GM12872 (cell line): ENCODE data around the gene PPARG.

Experiments used
- TF ChIP-seq, protein P1 (sequence below): IDR thresholded peaks from 3 replicates; pipeline ENCODE4 v1.5.1; 2011; ENCODE audit warnings: low read depth, mild to moderate bottlenecking, low read length, moderate library complexity; ENCODE audit not compliant: insufficient read depth

The PPARG gene

DNA sequence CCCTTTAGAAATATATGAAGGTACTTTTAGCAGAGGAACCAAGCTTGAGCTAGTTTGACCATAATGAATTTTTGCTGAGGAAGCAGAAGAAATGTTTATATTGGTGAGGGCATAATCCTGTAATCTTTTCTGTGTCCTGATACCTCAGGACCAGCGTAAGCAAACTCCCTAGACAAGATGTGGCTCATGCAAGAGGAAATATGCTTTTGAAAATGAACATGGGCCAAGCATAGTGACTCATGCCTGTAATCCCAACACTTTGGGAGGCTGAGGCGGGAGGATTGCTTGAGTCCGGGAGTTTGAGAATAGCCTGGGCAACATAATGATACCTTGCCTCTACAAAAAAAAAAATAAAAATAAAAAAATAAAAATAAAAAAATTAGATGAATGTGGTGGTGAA is 78.5 kb downstream of the PPARG start:
- TF ChIP-seq, protein P1, sequence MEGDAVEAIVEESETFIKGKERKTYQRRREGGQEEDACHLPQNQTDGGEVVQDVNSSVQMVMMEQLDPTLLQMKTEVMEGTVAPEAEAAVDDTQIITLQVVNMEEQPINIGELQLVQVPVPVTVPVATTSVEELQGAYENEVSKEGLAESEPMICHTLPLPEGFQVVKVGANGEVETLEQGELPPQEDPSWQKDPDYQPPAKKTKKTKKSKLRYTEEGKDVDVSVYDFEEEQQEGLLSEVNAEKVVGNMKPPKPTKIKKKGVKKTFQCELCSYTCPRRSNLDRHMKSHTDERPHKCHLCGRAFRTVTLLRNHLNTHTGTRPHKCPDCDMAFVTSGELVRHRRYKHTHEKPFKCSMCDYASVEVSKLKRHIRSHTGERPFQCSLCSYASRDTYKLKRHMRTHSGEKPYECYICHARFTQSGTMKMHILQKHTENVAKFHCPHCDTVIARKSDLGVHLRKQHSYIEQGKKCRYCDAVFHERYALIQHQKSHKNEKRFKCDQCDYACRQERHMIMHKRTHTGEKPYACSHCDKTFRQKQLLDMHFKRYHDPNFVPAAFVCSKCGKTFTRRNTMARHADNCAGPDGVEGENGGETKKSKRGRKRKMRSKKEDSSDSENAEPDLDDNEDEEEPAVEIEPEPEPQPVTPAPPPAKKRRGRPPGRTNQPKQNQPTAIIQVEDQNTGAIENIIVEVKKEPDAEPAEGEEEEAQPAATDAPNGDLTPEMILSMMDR = no peak

DNA sequence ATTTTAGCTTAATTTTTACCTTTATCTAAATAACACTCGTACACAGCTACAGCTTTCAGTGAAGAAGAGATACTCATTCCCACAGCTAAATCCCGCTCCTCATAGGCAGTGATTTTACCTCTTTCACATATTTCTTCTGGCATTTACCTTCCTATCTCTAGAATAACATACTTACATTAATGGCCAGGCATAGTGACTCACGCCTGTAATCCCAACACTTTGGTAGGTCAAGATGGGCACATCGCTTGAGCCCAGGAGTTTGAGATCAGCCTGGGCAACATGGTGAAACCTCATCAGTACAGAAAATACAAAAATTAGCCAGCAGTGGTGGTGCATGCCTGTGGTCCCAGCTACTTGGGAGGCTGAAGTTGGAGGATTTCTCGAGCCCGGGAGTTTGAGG is 80.2 kb downstream of the PPARG start:
- TF ChIP-seq, protein P1 = no peak

DNA sequence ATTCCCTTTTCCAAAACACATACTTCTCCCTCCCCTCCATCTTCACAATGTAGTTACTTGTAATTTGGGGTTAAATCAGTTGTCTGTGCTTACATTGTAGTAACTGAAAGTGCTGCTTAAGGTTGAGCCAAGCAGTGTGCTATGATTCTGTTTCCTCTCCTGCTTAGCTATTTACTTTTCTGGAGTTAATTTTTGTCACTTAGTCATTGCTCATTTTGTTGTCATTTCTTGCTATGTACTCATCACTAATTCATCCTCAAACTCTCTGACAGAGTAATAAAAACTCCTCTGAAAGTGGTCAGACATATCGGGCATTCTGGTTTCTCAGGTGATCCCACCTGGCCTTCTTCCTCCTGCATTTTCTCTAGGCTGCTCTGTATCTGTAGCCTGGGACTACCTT is 80.7 kb downstream of the PPARG start:
- TF ChIP-seq, protein P1 = no peak

DNA sequence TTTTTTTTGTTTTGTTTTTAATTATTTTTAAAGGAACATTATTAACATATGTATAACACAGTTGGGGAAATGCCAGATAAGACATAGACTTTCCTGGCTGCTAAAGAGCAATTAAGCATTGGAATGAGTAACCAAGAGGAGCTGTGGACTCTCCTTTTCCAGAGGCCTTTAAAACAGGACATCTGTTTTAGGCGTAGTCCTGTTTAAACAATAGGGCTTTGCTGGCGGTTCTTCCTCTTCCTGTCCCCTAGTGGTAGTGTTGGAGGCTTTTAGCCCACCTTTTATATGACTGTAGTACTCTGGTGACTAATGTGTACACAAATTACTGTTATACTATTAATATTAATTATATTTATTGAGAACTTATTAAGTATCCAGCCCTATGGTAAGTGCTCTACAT is 81.9 kb downstream of the PPARG start:
- TF ChIP-seq, protein P1 = no peak

DNA sequence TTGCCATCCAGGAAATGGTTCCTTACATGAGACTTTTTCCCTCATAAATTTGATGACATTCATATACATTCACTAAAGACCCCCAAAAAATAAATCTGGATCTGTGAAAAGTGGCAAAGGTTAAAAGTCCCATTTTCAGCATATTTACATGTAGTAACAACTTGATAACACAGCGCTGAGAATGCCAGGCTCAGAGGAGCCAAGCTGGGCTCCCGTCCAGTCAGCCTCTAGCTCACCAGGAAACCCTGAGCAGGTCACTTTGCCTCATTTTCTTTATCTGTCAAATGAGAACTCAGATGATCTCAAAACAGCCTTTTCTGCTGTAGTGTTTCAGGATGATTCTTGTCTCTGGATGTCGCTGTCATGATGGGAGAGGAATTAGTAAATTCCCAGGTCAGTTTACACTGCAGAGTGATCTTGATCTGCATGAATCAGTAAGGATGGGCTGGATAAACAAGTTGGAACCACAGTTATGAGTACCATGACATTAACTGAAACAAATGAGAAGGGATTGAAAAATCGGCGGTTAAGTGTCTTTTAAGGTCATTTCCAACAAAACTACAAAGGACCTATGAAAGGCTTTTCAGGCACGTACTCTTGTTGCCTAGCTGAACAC is 82.8 kb downstream of the PPARG start:
- TF ChIP-seq, protein P1 = no peak

DNA sequence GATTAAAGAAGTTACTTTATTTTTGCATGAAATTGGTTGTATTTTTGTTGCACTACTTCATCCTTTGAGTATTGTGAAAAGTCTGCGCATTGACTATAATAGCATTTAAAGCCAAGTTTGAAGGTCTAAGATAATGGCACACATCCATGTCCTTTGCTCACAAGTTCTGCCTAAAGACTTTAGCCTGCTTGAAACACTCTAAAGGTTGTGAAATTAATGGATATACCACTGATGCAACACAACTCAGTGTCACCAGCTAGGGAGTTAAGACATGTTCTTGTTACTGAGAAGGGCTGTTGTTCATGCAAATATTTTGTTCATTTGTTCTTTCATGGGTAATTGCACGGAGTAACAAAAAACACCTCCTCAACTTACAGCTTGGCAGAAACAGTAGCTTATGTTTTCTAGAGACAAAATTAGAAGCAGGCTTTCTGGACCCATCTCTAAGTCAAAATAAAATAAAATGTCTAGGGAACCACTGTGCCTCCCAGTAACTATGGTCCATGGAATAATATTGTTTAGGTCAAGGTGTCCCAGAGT is 83.9 kb downstream of the PPARG start:
- TF ChIP-seq, protein P1 = no peak

DNA sequence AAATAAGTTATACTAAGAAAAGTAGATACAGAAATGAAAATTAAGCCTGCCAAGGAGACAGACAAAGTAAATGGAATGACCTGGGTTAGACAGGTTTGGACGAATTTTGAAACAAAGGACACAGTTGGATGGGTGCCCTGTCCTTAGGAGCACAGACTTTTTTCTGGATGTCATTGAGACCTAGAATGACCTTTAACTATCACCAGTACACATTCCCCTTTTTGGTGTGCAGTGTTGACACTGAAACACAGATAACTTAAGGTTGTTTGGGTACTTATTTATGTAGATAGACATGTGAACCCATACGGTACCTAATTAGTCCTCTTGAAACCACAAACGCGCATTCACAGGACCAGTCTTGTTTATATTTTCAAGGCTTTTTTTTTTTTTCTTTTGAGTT is 86.7 kb downstream of the PPARG start:
- TF ChIP-seq, protein P1 = no peak
